Activated CD4-positive, alpha-beta T cell treated with anti-CD3 and anti-CD28 coated beads, Interleukin-2, amount 10 ng/mL, durations not matched to agents 7 days and 5 days (primary cell): ENCODE results near the gene TNPO1. TPM values are rescaled to one million over a fixed set of nuclear protein-coding genes. Genes with fewer than 3 reads are reported as not detected.
A peak's percentile ranks its signal among the peaks of the same experiment; 100 is the strongest.
"Not testable (repeated sequence)": the region's sequence is repeated elsewhere in the genome, so short reads cannot be mapped to it uniquely, and the experiment has no call there.

ENCODE experiments used
- CTCF ChIA-PET: fragments of 350-600 bp; sonication (Branson Sonifier 250); formaldehyde crosslinking; loops from one replicate; lab custom pipeline; 2021; ENCODE audit warnings: antibody characterized with exemption; lab: Charles Lee
- POLR2A ChIA-PET: fragments of 350-600 bp; sonication (Branson Sonifier 250); formaldehyde crosslinking; loops from one replicate; lab custom pipeline; 2021; ENCODE audit warnings: antibody characterized with exemption; lab: Charles Lee
- DNase-seq: peaks from one replicate; pipeline ENCODE4 v3.0.0-alpha.2; 2020
- H3K27ac Mint-ChIP-seq: one replicate; pipeline ENCODE4 v1.8.0; 2021; ENCODE audit warnings: mild to moderate bottlenecking, moderate library complexity, mixed read lengths
- H3K27me3 Mint-ChIP-seq: one replicate; pipeline ENCODE4 v1.8.0; 2021; ENCODE audit warnings: mixed read lengths
- H3K36me3 Mint-ChIP-seq: one replicate; pipeline ENCODE4 v1.8.0; 2021; ENCODE audit warnings: low read depth, mixed read lengths
- H3K4me1 Mint-ChIP-seq: one replicate; pipeline ENCODE4 v1.8.0; 2021; ENCODE audit warnings: mixed read lengths
- H3K4me3 Mint-ChIP-seq: one replicate; pipeline ENCODE4 v1.8.0; 2021; ENCODE audit warnings: mild to moderate bottlenecking, moderate library complexity, mixed read lengths
- H3K9me3 Mint-ChIP-seq: one replicate; pipeline ENCODE4 v1.8.0; 2021; ENCODE audit warnings: mixed read lengths
- total RNA-seq, 2 experiments: library from RNA; stranded (reverse); gene quantifications; one replicate each; pipeline ENCODE4 v1.2.3, GENCODE V29; 2021

Gene TNPO1
- 10 to 100 TPM; 74.0 to 95.3 TPM for total RNA-seq

DNA sequence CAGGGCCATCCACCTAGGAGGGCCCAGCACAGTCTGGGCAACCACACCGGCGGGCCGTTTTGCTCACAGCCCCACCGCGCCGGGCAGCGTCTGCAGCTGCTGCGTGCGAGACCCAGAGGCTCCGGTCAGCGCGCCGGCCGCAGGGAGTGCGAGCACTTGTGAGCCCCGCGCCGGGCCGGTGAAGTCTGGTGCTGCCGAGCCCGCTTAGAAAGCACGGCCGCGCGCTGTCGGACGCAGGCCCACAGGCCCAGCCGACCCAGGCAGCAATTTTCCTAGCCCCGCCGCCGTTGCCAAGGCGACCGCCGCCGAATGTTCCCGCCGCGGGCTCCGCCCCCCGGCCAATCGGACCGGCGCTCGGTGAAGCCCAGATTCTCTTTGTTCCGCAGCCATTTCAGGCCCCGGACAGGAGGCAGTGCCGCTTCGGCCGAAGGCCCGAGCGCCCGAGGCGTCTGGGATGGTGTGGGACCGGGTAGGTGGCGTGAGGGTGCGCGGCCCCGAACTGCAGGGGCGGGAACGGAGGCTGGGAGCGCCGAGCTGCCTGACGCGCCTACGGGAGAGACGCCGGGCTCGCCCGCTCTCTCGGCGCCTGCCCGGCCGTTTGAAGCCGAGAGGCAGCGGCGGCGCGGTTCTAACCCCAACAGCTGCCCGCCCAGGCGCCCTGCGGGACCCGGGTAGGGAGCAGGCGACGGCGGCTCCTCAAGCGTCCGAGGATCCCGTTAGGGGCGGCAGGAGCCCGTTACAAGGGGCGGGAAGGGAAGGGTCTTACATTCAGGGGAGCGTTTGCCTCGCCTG, at the start of gene TNPO1:
Gene TNPO1, plus strand, starts transcription at position 378 of the 792 bp plus-strand sequence. Its CDS starts 77 bp downstream, at position 455.
- POLR2A ChIA-PET, result interaction anchor here (1.0 kb wide), 1 partner anchor 33 kb away, joined by 3 read pairs; no protein-coding TSS in a partner anchor
- Mint-ChIP-seq H3K4me1 (peaks cover 19% of the 10 kb centered on the region), H3K36me3 (no peaks in the 10 kb centered on the region)

GRCh38 chr5:72767289-72768010, 49.0 kb upstream of the TNPO1 start:
- Mint-ChIP-seq H3K4me1 (no peaks in the 10 kb centered on the region), H3K36me3 (no peaks in the 10 kb centered on the region), H3K27ac (no peak overlapping the region), H3K9me3 (no peaks in the 10 kb centered on the region), H3K27me3 (peaks cover 11% of the 10 kb centered on the region), H3K4me3 (no peak overlapping the region)
- ChIA-PET POLR2A (no interaction called here), CTCF (no interaction called here)
- DNase-seq, result no peak

More for the DNA sequence above, at the start of gene TNPO1:
- Mint-ChIP-seq H3K4me3 (peak within 1 kb of the TSS; percentile 87), H3K27me3 (peaks cover 18% of the 10 kb centered on the region), H3K27ac (peak within 1 kb of the TSS; percentile 91), H3K9me3 (no peaks in the 10 kb centered on the region)
- DNase-seq, result peak; percentile 82
- CTCF ChIA-PET, result interaction anchor here (0.8 to 1.8 kb wide), 6 partner anchors 9 to 140 kb away, joined by 3 to 5 read pairs (median 3); partner anchors contain the start of gene FCHO2

- DNase-seq, result no peak
- Mint-ChIP-seq H3K36me3 (no peaks in the 10 kb centered on the region), H3K4me1 (no peaks in the 10 kb centered on the region), H3K4me3 (no peak overlapping the region), H3K9me3 (no peaks in the 10 kb centered on the region), H3K27ac (no peak overlapping the region), H3K27me3 (peaks cover 7% of the 10 kb centered on the region)
- ChIA-PET CTCF (no interaction called here), POLR2A (no interaction called here)
Observed at GRCh38 chr5:72770266-72770665, 46.2 kb upstream of the TNPO1 start.

DNA sequence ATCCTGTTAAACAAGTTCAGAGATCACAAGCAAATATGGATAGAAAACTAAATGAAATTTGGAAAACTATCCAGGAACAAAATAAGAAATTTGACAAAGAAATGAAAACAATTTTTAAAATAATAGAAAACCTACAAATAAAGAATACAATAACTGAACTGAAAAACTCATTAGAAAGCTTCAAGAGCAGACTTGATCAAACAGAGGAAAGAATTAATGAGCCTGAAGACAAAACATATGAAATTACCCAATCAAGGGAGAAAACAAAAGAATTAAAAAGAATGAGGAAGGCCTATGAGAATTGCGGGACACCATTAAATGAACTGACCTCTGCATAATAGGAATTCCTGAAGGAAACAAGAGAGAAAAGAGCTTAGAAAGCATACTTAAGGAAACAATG, 39.8 kb upstream of the TNPO1 start:
- H3K4me1 Mint-ChIP-seq, result no peaks in the 10 kb centered on the region
- H3K27me3 Mint-ChIP-seq, result peaks cover 43% of the 10 kb centered on the region
- POLR2A ChIA-PET, result no interaction called here
- H3K4me3 Mint-ChIP-seq, result no peak overlapping the region
- no peak overlapping the region for H3K27ac Mint-ChIP-seq
- DNase-seq, result no peak
- CTCF ChIA-PET, result no interaction called here
- H3K9me3 Mint-ChIP-seq, result peaks cover 22% of the 10 kb centered on the region
- H3K36me3 Mint-ChIP-seq, result no peaks in the 10 kb centered on the region

- ChIA-PET POLR2A (no interaction called here), CTCF (no interaction called here)
- no peaks in the 10 kb centered on the region for H3K36me3 Mint-ChIP-seq
- H3K27ac Mint-ChIP-seq, result no peak overlapping the region
- H3K4me1 Mint-ChIP-seq, result no peaks in the 10 kb centered on the region
- H3K9me3 Mint-ChIP-seq, result peaks cover 22% of the 10 kb centered on the region
- no peak for DNase-seq
- H3K4me3 Mint-ChIP-seq, result no peak overlapping the region
- peaks cover 43% of the 10 kb centered on the region for H3K27me3 Mint-ChIP-seq
Observed at GRCh38 chr5:72779520-72779919, 36.9 kb upstream of the TNPO1 start.

- H3K4me3 Mint-ChIP-seq, result no peak overlapping the region
- H3K4me1 Mint-ChIP-seq, result no peaks in the 10 kb centered on the region
- POLR2A ChIA-PET, result no interaction called here
- H3K27me3 Mint-ChIP-seq, result peaks cover 19% of the 10 kb centered on the region
- H3K9me3 Mint-ChIP-seq, result peaks cover 10% of the 10 kb centered on the region
- no peaks in the 10 kb centered on the region for H3K36me3 Mint-ChIP-seq
- DNase-seq, result no peak
- CTCF ChIA-PET, result no interaction called here
- no peak overlapping the region for H3K27ac Mint-ChIP-seq
Observed at GRCh38 chr5:72783354-72783753, 33.1 kb upstream of the TNPO1 start.

GRCh38 chr5:72784129-72784528, 32.3 kb upstream of the TNPO1 start:
- POLR2A ChIA-PET, result no interaction called here
- Mint-ChIP-seq H3K4me1 (no peaks in the 10 kb centered on the region), H3K27me3 (peaks cover 15% of the 10 kb centered on the region), H3K4me3 (no peak overlapping the region), H3K9me3 (peaks cover 9% of the 10 kb centered on the region), H3K27ac (no peak overlapping the region), H3K36me3 (no peaks in the 10 kb centered on the region)
- CTCF ChIA-PET, result no interaction called here
- no peak for DNase-seq

GRCh38 chr5:72785801-72786200, 30.7 kb upstream of the TNPO1 start:
- DNase-seq, result no peak
- POLR2A ChIA-PET, result no interaction called here
- no peak overlapping the region for H3K4me3 Mint-ChIP-seq
- H3K4me1 Mint-ChIP-seq, result no peaks in the 10 kb centered on the region
- no peak overlapping the region for H3K27ac Mint-ChIP-seq
- H3K36me3 Mint-ChIP-seq, result no peaks in the 10 kb centered on the region
- H3K27me3 Mint-ChIP-seq, result peaks cover 5% of the 10 kb centered on the region
- CTCF ChIA-PET, result no interaction called here
- no peaks in the 10 kb centered on the region for H3K9me3 Mint-ChIP-seq

DNA sequence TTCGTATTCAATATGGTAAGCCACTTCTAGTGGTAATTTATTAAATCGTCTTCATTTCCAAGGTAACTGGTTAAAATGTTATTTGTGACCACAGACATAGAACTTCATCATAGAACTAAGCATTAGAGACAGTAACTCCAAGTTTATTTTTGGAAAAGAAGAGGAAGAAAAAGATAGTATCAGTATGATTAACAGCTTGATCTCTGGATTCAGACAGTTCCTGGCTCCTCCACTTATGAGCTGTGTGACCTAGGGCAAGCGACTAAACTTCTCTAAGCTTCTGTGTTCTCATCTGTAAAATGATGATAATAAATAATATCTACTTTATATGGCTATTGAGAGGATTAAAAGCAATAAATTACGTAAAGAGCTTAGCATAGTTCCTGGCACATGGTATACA, 29.8 kb upstream of the TNPO1 start:
- ChIA-PET CTCF (no interaction called here), POLR2A (no interaction called here)
- Mint-ChIP-seq H3K27me3 (peaks cover 7% of the 10 kb centered on the region), H3K4me3 (no peak overlapping the region), H3K36me3 (no peaks in the 10 kb centered on the region), H3K4me1 (no peaks in the 10 kb centered on the region), H3K9me3 (no peaks in the 10 kb centered on the region), H3K27ac (no peak overlapping the region)
- no peak for DNase-seq

GRCh38 chr5:72788866-72789505, 27.5 kb upstream of the TNPO1 start:
- no peaks in the 10 kb centered on the region for H3K4me1 Mint-ChIP-seq
- DNase-seq, result no peak
- H3K4me3 Mint-ChIP-seq, result no peak overlapping the region
- H3K27me3 Mint-ChIP-seq, result peaks cover 13% of the 10 kb centered on the region
- no peaks in the 10 kb centered on the region for H3K9me3 Mint-ChIP-seq
- H3K36me3 Mint-ChIP-seq, result no peaks in the 10 kb centered on the region
- ChIA-PET CTCF (no interaction called here), POLR2A (no interaction called here)
- no peak overlapping the region for H3K27ac Mint-ChIP-seq

- peaks cover 18% of the 10 kb centered on the region for H3K27me3 Mint-ChIP-seq
- CTCF ChIA-PET, result no interaction called here
- H3K36me3 Mint-ChIP-seq, result no peaks in the 10 kb centered on the region
- no peak overlapping the region for H3K27ac Mint-ChIP-seq
- no peaks in the 10 kb centered on the region for H3K9me3 Mint-ChIP-seq
- H3K4me1 Mint-ChIP-seq, result no peaks in the 10 kb centered on the region
- no peak overlapping the region for H3K4me3 Mint-ChIP-seq
- DNase-seq, result no peak
- POLR2A ChIA-PET, result no interaction called here
Observed at GRCh38 chr5:72790186-72790585, 26.3 kb upstream of the TNPO1 start.

DNA sequence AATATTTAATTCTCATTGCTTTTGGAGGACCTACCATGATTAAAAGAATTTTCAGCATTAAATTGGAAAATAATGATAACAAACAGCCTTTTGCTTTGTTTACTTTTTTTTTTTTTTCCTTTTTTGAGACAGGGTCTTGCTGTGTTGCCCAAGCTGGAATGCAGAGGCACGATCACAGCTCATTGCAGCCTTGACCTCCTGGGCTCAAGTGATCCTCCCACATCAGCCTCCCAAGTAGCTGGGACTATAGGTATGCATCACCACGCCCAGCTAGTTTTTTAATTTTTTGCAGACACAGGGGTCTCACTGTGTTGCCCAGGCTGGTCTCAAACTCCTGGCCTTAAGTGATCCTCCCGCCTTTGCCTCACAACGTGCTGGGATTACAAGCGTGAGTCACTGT, 23.8 kb upstream of the TNPO1 start:
- H3K4me3 Mint-ChIP-seq, H3K27ac Mint-ChIP-seq, DNase-seq, H3K4me1 Mint-ChIP-seq, H3K9me3 Mint-ChIP-seq, H3K36me3 Mint-ChIP-seq: not testable (repeated sequence)
- POLR2A ChIA-PET, result interaction anchor here (0.6 kb wide), 1 partner anchor 1078 kb away, joined by 3 read pairs; no protein-coding TSS in a partner anchor
- H3K27me3 Mint-ChIP-seq, result peaks cover 23% of the 10 kb centered on the region
- CTCF ChIA-PET, result interaction anchor here (0.7 kb wide), 1 partner anchor 82 kb away, joined by 3 read pairs; no protein-coding TSS in a partner anchor

- POLR2A ChIA-PET, result no interaction called here
- Mint-ChIP-seq H3K4me3 (no peak overlapping the region), H3K4me1 (no peaks in the 10 kb centered on the region), H3K27me3 (peaks cover 41% of the 10 kb centered on the region), H3K27ac (no peak overlapping the region), H3K36me3 (no peaks in the 10 kb centered on the region), H3K9me3 (no peaks in the 10 kb centered on the region)
- CTCF ChIA-PET, result no interaction called here
- DNase-seq, result no peak
Observed at GRCh38 chr5:72796001-72796400, 20.5 kb upstream of the TNPO1 start.
